ENCODE measurements around the gene SMAP2. TPM values are rescaled to one million over a fixed set of nuclear protein-coding genes. Genes with fewer than 3 reads are reported as not detected.

The SMAP2 gene
- polyA plus RNA-seq, 1 donor (not counting 4 experiments of a cell fraction or from before 2014, with no cell fraction given): 13.2 TPM

- Histone ChIP-seq H2AFZ (ENCODE audit: control insufficient read depth, low read length) (no peak overlapping the region), H3K4me1 (ENCODE audit: control insufficient read depth, extremely low read depth, insufficient read depth, low read length) (no peaks in the 10 kb centered on the region), H3K9me1 (ENCODE audit: control insufficient read depth, extremely low read depth, insufficient read depth, low read length) (peaks cover 5% of the 10 kb centered on the region), H3K9me3 (ENCODE audit: control insufficient read depth, low read depth, low read length) (no peaks in the 10 kb centered on the region), H3K4me2 (ENCODE audit: control insufficient read depth, extremely low read depth, insufficient read depth, low read depth, low read length) (no peak overlapping the region), H3K4me3 (ENCODE audit: control insufficient read depth in 2 of 3, extremely low read depth in 1 of 3, insufficient read depth in 2 of 3, low read depth in 1 of 3, low read length in 3 of 3) (no peak overlapping the region), H4K20me1 (ENCODE audit: control insufficient read depth, extremely low read depth, insufficient read depth, low read length) (no peaks in the 10 kb centered on the region), H3K79me2 (ENCODE audit: control insufficient read depth, insufficient read depth, low read length) (peaks cover 42% of the 10 kb centered on the region), H3K9ac (ENCODE audit: control insufficient read depth, extremely low read depth, insufficient read depth, low read length) (no peak overlapping the region), H3K27ac (ENCODE audit: control insufficient read depth, insufficient read depth, low read length) (no peak overlapping the region), H3K36me3 (ENCODE audit: control insufficient read depth in 2 of 2, extremely low read depth in 1 of 2, insufficient read depth in 2 of 2, low read length in 2 of 2) (no peaks in the 10 kb centered on the region), H3K27me3 (ENCODE audit: control insufficient read depth, extremely low read depth, insufficient read depth, low read length) (no peaks in the 10 kb centered on the region)
- FAIRE-seq (peak; percentile 23), DNase-seq (ENCODE audit: low read depth, low spot score) (no peak)
- dilution Hi-C loops (cut with MboI; ENCODE audit: extremely low pct_ligation_motif_present, low sequenced_read_pairs): no loop called here
- TF ChIP-seq CTCF (optimal IDR thresholded peaks at IDR 0.05 in 1 of 3, IDR thresholded peaks at IDR 0.05 in 1 of 3, conservative IDR thresholded peaks at IDR 0.05 in 1 of 3; ENCODE audit: extremely low read depth in 1 of 3, insufficient read depth in 2 of 3, low read length in 3 of 3) (no peak), EZH2 (IDR thresholded peaks at IDR 0.05; ENCODE audit: low read length) (no peak)
Measured at GRCh38 chr1:40382108-40382460, 8.6 kb downstream of the SMAP2 start.

- no peak overlapping the region for H3K4me3 ChIP-seq (ENCODE audit: control insufficient read depth in 2 of 3, extremely low read depth in 1 of 3, insufficient read depth in 2 of 3, low read depth in 1 of 3, low read length in 3 of 3)
- FAIRE-seq (no peak), DNase-seq (ENCODE audit: low read depth, low spot score) (no peak)
- H3K4me1 ChIP-seq (ENCODE audit: control insufficient read depth, extremely low read depth, insufficient read depth, low read length): no peaks in the 10 kb centered on the region
- no peaks in the 10 kb centered on the region for H3K36me3 ChIP-seq (ENCODE audit: control insufficient read depth in 2 of 2, extremely low read depth in 1 of 2, insufficient read depth in 2 of 2, low read length in 2 of 2)
- peaks cover 2% of the 10 kb centered on the region for H3K9me1 ChIP-seq (ENCODE audit: control insufficient read depth, extremely low read depth, insufficient read depth, low read length)
- peaks cover 38% of the 10 kb centered on the region for H3K79me2 ChIP-seq (ENCODE audit: control insufficient read depth, insufficient read depth, low read length)
- TF ChIP-seq EZH2 (IDR thresholded peaks at IDR 0.05; ENCODE audit: low read length): no peak
- no peak for TF ChIP-seq CTCF (optimal IDR thresholded peaks at IDR 0.05 in 1 of 3, IDR thresholded peaks at IDR 0.05 in 1 of 3, conservative IDR thresholded peaks at IDR 0.05 in 1 of 3; ENCODE audit: extremely low read depth in 1 of 3, insufficient read depth in 2 of 3, low read length in 3 of 3)
- no peak overlapping the region for H3K9ac ChIP-seq (ENCODE audit: control insufficient read depth, extremely low read depth, insufficient read depth, low read length)
- no peak overlapping the region for H3K27ac ChIP-seq (ENCODE audit: control insufficient read depth, insufficient read depth, low read length)
- dilution Hi-C loops (cut with MboI; ENCODE audit: extremely low pct_ligation_motif_present, low sequenced_read_pairs): no loop called here
- H4K20me1 ChIP-seq (ENCODE audit: control insufficient read depth, extremely low read depth, insufficient read depth, low read length): no peaks in the 10 kb centered on the region
- H2AFZ ChIP-seq (ENCODE audit: control insufficient read depth, low read length): no peak overlapping the region
- H3K4me2 ChIP-seq (ENCODE audit: control insufficient read depth, extremely low read depth, insufficient read depth, low read depth, low read length): no peak overlapping the region
- no peaks in the 10 kb centered on the region for H3K27me3 ChIP-seq (ENCODE audit: control insufficient read depth, extremely low read depth, insufficient read depth, low read length)
- H3K9me3 ChIP-seq (ENCODE audit: control insufficient read depth, low read depth, low read length): no peaks in the 10 kb centered on the region
Measured at GRCh38 chr1:40382601-40383000, 9.1 kb downstream of the SMAP2 start.

Data from keratinocyte (primary cell).